ENCODE measurements around the gene CYFIP2.
"Not testable (repeated sequence)": the region's sequence is repeated elsewhere in the genome, so short reads cannot be mapped to it uniquely, and the experiment has no call there.

CYFIP2 gene

GRCh38 chr5:157232706-157233105, 33.2 kb upstream of the CYFIP2 start:
- Histone ChIP-seq H3K27ac (no peak overlapping the region), H3K27me3 (no peaks in the 10 kb centered on the region), H3K9me3 (no peaks in the 10 kb centered on the region), H3K4me3 (no peak overlapping the region), H3K9ac (no peak overlapping the region), H3K36me3 (no peaks in the 10 kb centered on the region), H4K20me1 (no peaks in the 10 kb centered on the region), H3K4me1 (no peaks in the 10 kb centered on the region), H3K4me2 (no peak overlapping the region)
- no peak for TF ChIP-seq Cebpa-rat (IDR thresholded peaks at IDR 0.05)

DNA sequence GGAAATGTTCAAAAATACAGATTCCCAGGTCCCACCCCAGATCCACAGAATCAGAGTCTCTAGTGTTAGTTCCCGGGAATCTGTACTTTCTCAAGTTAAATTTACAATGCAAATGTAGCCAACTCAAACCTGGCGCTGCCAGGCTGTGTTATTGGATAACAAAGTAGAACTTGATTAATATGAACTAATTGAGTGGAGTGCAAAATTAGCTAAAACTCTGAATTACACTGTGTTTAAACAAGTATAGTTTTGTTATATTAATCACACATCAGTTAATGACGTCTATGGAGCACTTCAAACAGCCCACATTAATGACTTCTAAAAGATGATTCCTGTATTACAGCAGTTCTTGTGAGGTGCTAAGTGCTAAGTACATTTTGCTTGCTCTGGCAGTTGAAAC, 32.4 kb upstream of the CYFIP2 start:
- Histone ChIP-seq H3K9ac (no peak overlapping the region), H3K9me3 (no peaks in the 10 kb centered on the region), H3K27me3 (no peaks in the 10 kb centered on the region), H3K36me3 (no peaks in the 10 kb centered on the region), H4K20me1 (no peaks in the 10 kb centered on the region), H3K27ac (no peak overlapping the region), H3K4me1 (no peaks in the 10 kb centered on the region), H3K4me3 (no peak overlapping the region), H3K4me2 (no peak overlapping the region)
- TF ChIP-seq Cebpa-rat (IDR thresholded peaks at IDR 0.05): no peak

- Histone ChIP-seq H3K4me3 (no peak overlapping the region), H3K4me2 (no peak overlapping the region), H3K9me3 (no peaks in the 10 kb centered on the region), H3K9ac (no peak overlapping the region), H3K27ac (no peak overlapping the region), H3K36me3 (no peaks in the 10 kb centered on the region), H3K27me3 (no peaks in the 10 kb centered on the region), H3K4me1 (no peaks in the 10 kb centered on the region), H4K20me1 (no peaks in the 10 kb centered on the region)
- TF ChIP-seq Cebpa-rat (IDR thresholded peaks at IDR 0.05): no peak
Measured at GRCh38 chr5:157236423-157236822, 29.5 kb upstream of the CYFIP2 start.

DNA sequence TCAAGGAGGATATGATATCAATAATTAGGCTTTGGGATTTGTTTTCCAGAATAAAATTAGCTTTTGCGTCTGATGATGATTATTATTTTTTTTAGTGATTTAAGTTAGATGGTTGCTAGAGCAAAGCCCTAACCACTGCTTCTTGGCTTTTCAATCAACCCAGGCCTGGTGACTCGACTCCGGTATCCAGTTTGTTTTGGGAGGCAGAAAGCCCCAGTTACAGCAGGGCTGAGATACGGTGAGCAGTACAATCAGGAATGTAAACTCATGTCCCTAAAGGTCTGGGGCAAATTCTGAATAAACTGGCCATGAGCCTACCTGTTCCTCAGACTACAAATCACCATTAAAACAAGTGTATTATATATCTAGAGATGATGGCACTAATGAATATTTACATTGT, 24.4 kb upstream of the CYFIP2 start:
- H3K9me3 ChIP-seq: no peaks in the 10 kb centered on the region
- H4K20me1 ChIP-seq: no peaks in the 10 kb centered on the region
- no peak for TF ChIP-seq Cebpa-rat (IDR thresholded peaks at IDR 0.05)
- no peak overlapping the region for H3K4me3 ChIP-seq
- H3K27ac ChIP-seq: no peak overlapping the region
- no peaks in the 10 kb centered on the region for H3K36me3 ChIP-seq
- no peak overlapping the region for H3K4me2 ChIP-seq
- H3K4me1 ChIP-seq: no peaks in the 10 kb centered on the region
- H3K27me3 ChIP-seq: no peaks in the 10 kb centered on the region
- no peak overlapping the region for H3K9ac ChIP-seq

- not testable (repeated sequence) for H3K4me1 ChIP-seq
Measured at GRCh38 chr5:157244704-157245103, 21.2 kb upstream of the CYFIP2 start.

GRCh38 chr5:157245476-157245875, 20.4 kb upstream of the CYFIP2 start:
- H3K9me3 ChIP-seq: no peaks in the 10 kb centered on the region
- H3K9ac ChIP-seq: no peak overlapping the region
- no peaks in the 10 kb centered on the region for H3K4me1 ChIP-seq
- H3K36me3 ChIP-seq: no peaks in the 10 kb centered on the region
- H3K4me3 ChIP-seq: no peak overlapping the region
- no peak overlapping the region for H3K4me2 ChIP-seq
- no peak overlapping the region for H3K27ac ChIP-seq
- TF ChIP-seq Cebpa-rat (IDR thresholded peaks at IDR 0.05): no peak
- no peaks in the 10 kb centered on the region for H3K27me3 ChIP-seq
- no peaks in the 10 kb centered on the region for H4K20me1 ChIP-seq

More at GRCh38 chr5:157244704-157245103, 21.2 kb upstream of the CYFIP2 start:
- H3K9me3 ChIP-seq, H4K20me1 ChIP-seq, H3K4me2 ChIP-seq, H3K9ac ChIP-seq, H3K4me3 ChIP-seq, H3K27me3 ChIP-seq, H3K36me3 ChIP-seq, H3K27ac ChIP-seq: not testable (repeated sequence)

DNA sequence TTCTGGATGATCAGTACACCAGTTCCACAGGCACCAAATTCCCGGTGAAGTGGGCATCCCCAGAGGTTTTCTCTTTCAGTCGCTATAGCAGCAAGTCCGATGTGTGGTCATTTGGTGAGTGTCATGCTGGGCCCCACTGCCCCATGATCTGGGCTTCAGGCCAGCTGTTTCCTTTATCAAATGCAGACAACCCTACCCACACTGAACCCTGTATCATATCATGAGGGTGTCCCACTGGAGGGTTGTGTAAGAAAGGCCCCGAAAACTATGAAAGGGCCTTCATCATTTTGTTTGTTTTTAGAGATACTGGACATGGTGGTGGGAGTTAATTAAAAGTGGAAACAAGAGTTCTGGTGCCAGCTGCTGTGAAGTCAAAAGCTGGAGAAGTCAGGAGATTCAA, 20.0 kb upstream of the CYFIP2 start:
- Histone ChIP-seq H3K9ac (no peak overlapping the region), H3K27ac (no peak overlapping the region), H3K4me2 (no peak overlapping the region), H3K36me3 (no peaks in the 10 kb centered on the region), H3K4me1 (no peaks in the 10 kb centered on the region), H3K27me3 (no peaks in the 10 kb centered on the region), H4K20me1 (no peaks in the 10 kb centered on the region), H3K9me3 (no peaks in the 10 kb centered on the region), H3K4me3 (no peak overlapping the region)
- no peak for TF ChIP-seq Cebpa-rat (IDR thresholded peaks at IDR 0.05)

GRCh38 chr5:157247267-157247666, 18.7 kb upstream of the CYFIP2 start:
- TF ChIP-seq Cebpa-rat (IDR thresholded peaks at IDR 0.05): no peak
- no peaks in the 10 kb centered on the region for H3K36me3 ChIP-seq
- H3K9me3 ChIP-seq: no peaks in the 10 kb centered on the region
- no peaks in the 10 kb centered on the region for H4K20me1 ChIP-seq
- no peak overlapping the region for H3K4me2 ChIP-seq
- no peak overlapping the region for H3K9ac ChIP-seq
- no peak overlapping the region for H3K4me3 ChIP-seq
- no peaks in the 10 kb centered on the region for H3K27me3 ChIP-seq
- peaks cover 3% of the 10 kb centered on the region for H3K4me1 ChIP-seq
- no peak overlapping the region for H3K27ac ChIP-seq

GRCh38 chr5:157248821-157249470, 17.0 kb upstream of the CYFIP2 start:
- H3K4me1 ChIP-seq: peaks cover 20% of the 10 kb centered on the region
- H3K27me3 ChIP-seq: no peaks in the 10 kb centered on the region
- no peak overlapping the region for H3K9ac ChIP-seq
- no peak overlapping the region for H3K4me3 ChIP-seq
- no peak overlapping the region for H3K27ac ChIP-seq
- no peaks in the 10 kb centered on the region for H3K36me3 ChIP-seq
- no peaks in the 10 kb centered on the region for H3K9me3 ChIP-seq
- TF ChIP-seq Cebpa-rat (IDR thresholded peaks at IDR 0.05): no peak
- no peaks in the 10 kb centered on the region for H4K20me1 ChIP-seq
- H3K4me2 ChIP-seq: no peak overlapping the region

GRCh38 chr5:157252711-157253465, 13.0 kb upstream of the CYFIP2 start:
- no peaks in the 10 kb centered on the region for H3K36me3 ChIP-seq
- peak overlapping the region; percentile 71 for H3K27ac ChIP-seq
- H3K9me3 ChIP-seq: peaks cover 3% of the 10 kb centered on the region; the same call in 1 of the 2 replicates
- TF ChIP-seq Cebpa-rat (IDR thresholded peaks at IDR 0.05): no peak
- H3K4me3 ChIP-seq: no peak overlapping the region; the same call in 1 of the 2 replicates
- H4K20me1 ChIP-seq: no peaks in the 10 kb centered on the region
- H3K27me3 ChIP-seq: no peaks in the 10 kb centered on the region
- peaks cover 30% of the 10 kb centered on the region for H3K4me1 ChIP-seq
- H3K9ac ChIP-seq: peak overlapping the region; percentile 56; the same call in 1 of the 2 replicates
- H3K4me2 ChIP-seq: peak overlapping the region; percentile 85

All from BLaER1 (cell line).